ENCODE results near the gene ZNF639. TPM values are rescaled to one million over a fixed set of nuclear protein-coding genes. Genes with fewer than 3 reads are reported as not detected.

ZNF639 gene
- total RNA-seq, 1 donor from 2014 or later: 37.3 TPM

GRCh38 chr3:179278932-179279693, 43.7 kb upstream of the ZNF639 start:
- intact Hi-C loops (cut with DNase I): no loop called here
- Histone ChIP-seq H3K27me3 (no peaks in the 10 kb centered on the region), H3K36me3 (no peaks in the 10 kb centered on the region), H3K27ac (no peak overlapping the region), H3K4me3 (no peak overlapping the region), H3K9me3 (no peaks in the 10 kb centered on the region), H3K4me1 (no peaks in the 10 kb centered on the region)
- TF ChIP-seq CTCF (IDR thresholded peaks at IDR 0.05): no peak
- no peak for TF ChIP-seq POLR2A (IDR thresholded peaks at IDR 0.05)
- TF ChIP-seq POLR2AphosphoS5 (IDR thresholded peaks at IDR 0.05; ENCODE audit: insufficient read depth in 1 of 2, low read depth in 1 of 2): no peak
- no peak for DNase-seq (ENCODE audit: extremely low spot score in 2 of 2)

GRCh38 chr3:179279837-179280236, 43.0 kb upstream of the ZNF639 start:
- TF ChIP-seq CTCF (IDR thresholded peaks at IDR 0.05) (no peak), POLR2A (IDR thresholded peaks at IDR 0.05) (no peak)
- intact Hi-C loops (cut with DNase I): no loop called here

GRCh38 chr3:179281825-179282224, 41.0 kb upstream of the ZNF639 start:
- Histone ChIP-seq H3K27ac (no peak overlapping the region), H3K4me3 (no peak overlapping the region), H3K27me3 (no peaks in the 10 kb centered on the region), H3K9me3 (no peaks in the 10 kb centered on the region), H3K4me1 (no peaks in the 10 kb centered on the region), H3K36me3 (no peaks in the 10 kb centered on the region)
- intact Hi-C loops (cut with DNase I): no loop called here
- no peak for DNase-seq (ENCODE audit: extremely low spot score in 2 of 2)
- no peak for TF ChIP-seq POLR2A (IDR thresholded peaks at IDR 0.05)
- no peak for TF ChIP-seq POLR2AphosphoS5 (IDR thresholded peaks at IDR 0.05; ENCODE audit: insufficient read depth in 1 of 2, low read depth in 1 of 2)
- no peak for TF ChIP-seq CTCF (IDR thresholded peaks at IDR 0.05)

More at GRCh38 chr3:179279837-179280236, 43.0 kb upstream of the ZNF639 start:
- Histone ChIP-seq H3K36me3 (no peaks in the 10 kb centered on the region), H3K27ac (no peak overlapping the region), H3K27me3 (no peaks in the 10 kb centered on the region), H3K4me3 (no peak overlapping the region), H3K4me1 (no peaks in the 10 kb centered on the region), H3K9me3 (no peaks in the 10 kb centered on the region)
- no peak for DNase-seq (ENCODE audit: extremely low spot score in 2 of 2)

- Histone ChIP-seq H3K36me3 (no peaks in the 10 kb centered on the region), H3K4me1 (no peaks in the 10 kb centered on the region), H3K9me3 (no peaks in the 10 kb centered on the region), H3K4me3 (no peak overlapping the region), H3K27ac (no peak overlapping the region), H3K27me3 (no peaks in the 10 kb centered on the region)
- intact Hi-C loops (cut with DNase I): no loop called here
- TF ChIP-seq CTCF (IDR thresholded peaks at IDR 0.05) (no peak), POLR2AphosphoS5 (IDR thresholded peaks at IDR 0.05; ENCODE audit: insufficient read depth in 1 of 2, low read depth in 1 of 2) (no peak), POLR2A (IDR thresholded peaks at IDR 0.05) (no peak)
- no peak for DNase-seq (ENCODE audit: extremely low spot score in 2 of 2)
These were observed 36.5 kb upstream of the ZNF639 start for GRCh38 chr3:179286331-179286730.

- TF ChIP-seq POLR2A (IDR thresholded peaks at IDR 0.05) (no peak), CTCF (IDR thresholded peaks at IDR 0.05) (no peak), POLR2AphosphoS5 (IDR thresholded peaks at IDR 0.05; ENCODE audit: insufficient read depth in 1 of 2, low read depth in 1 of 2) (no peak)
- H3K27ac ChIP-seq: no peak overlapping the region
- no peaks in the 10 kb centered on the region for H3K9me3 ChIP-seq
- no peaks in the 10 kb centered on the region for H3K27me3 ChIP-seq
- intact Hi-C loops (cut with DNase I): no loop called here
- no peak for DNase-seq (ENCODE audit: extremely low spot score in 2 of 2)
- no peaks in the 10 kb centered on the region for H3K36me3 ChIP-seq
- H3K4me1 ChIP-seq: no peaks in the 10 kb centered on the region
- no peak overlapping the region for H3K4me3 ChIP-seq
These were observed 34.0 kb upstream of the ZNF639 start for GRCh38 chr3:179288845-179289244.

Measured in vagina (tissue), 2 donors.